ENCODE results near the gene HOXD1.

DNA sequence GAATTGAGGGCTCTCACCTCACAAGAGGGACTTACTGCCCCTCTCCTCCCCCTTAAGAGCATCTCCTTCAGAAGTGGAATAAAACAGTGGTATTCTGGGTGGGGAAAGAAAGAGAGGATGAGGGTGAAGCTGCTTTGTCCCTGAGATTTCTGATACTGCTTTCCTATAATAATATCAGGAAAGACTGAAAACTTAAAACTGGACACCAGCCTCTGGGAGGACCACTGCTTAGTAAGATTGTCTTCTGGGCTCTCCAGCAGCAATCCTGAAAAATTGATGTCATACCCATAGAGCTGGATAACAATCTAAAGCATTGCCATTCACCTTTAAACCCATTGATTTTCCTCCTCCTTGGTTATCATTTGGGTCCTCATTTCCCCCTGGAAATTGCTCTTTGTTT is 41.8 kb upstream of the HOXD1 start:
- TF ChIP-seq, protein P1, sequence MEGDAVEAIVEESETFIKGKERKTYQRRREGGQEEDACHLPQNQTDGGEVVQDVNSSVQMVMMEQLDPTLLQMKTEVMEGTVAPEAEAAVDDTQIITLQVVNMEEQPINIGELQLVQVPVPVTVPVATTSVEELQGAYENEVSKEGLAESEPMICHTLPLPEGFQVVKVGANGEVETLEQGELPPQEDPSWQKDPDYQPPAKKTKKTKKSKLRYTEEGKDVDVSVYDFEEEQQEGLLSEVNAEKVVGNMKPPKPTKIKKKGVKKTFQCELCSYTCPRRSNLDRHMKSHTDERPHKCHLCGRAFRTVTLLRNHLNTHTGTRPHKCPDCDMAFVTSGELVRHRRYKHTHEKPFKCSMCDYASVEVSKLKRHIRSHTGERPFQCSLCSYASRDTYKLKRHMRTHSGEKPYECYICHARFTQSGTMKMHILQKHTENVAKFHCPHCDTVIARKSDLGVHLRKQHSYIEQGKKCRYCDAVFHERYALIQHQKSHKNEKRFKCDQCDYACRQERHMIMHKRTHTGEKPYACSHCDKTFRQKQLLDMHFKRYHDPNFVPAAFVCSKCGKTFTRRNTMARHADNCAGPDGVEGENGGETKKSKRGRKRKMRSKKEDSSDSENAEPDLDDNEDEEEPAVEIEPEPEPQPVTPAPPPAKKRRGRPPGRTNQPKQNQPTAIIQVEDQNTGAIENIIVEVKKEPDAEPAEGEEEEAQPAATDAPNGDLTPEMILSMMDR (IDR thresholded peaks at IDR 0.05): no peak
- TF ChIP-seq POLR2A (IDR thresholded peaks at IDR 0.05): no peak
